Upper lobe of left lung (tissue), 6 donors: ENCODE measurements around the gene P2RY6. TPM values are rescaled to one million over a fixed set of nuclear protein-coding genes. Genes with fewer than 3 reads are reported as not detected.

Experiments
- ATAC-seq, 2 donors: fragments of 200-7000 bp; cut with Tn5 transposase; one replicate each; pipeline ENCODE4 v1.9.1; 2022; ENCODE audit warnings: mild to moderate bottlenecking in 2 of 2, moderate library complexity in 2 of 2; ENCODE audit not compliant: low FRiP score in 2 of 2
- DNase-seq, 2 donors: peaks; one replicate each; pipeline ENCODE4 v3.0.0-alpha.2; 2019 to 2020
- H3K27ac ChIP-seq, 4 donors: fragments of 200-600 bp; sonication (generic); one replicate each; pipeline ENCODE4 v1.5.1; 2016 to 2019
- H3K27me3 ChIP-seq, 4 donors: fragments of 200-600 bp; sonication (generic); one replicate each; pipeline ENCODE4 v1.5.1; 2017 to 2019
- H3K36me3 ChIP-seq, 4 donors: fragments of 200-600 bp; sonication (generic); one replicate each; pipeline ENCODE4 v1.5.1; 2016 to 2019
- H3K4me1 ChIP-seq, 4 donors: fragments of 200-600 bp; sonication (generic); one replicate each; pipeline ENCODE4 v1.5.1; 2018 to 2019
- H3K4me3 ChIP-seq, 4 donors: fragments of 200-600 bp; sonication (generic); one replicate each; pipeline ENCODE4 v1.5.1; 2017 to 2019; ENCODE audit warnings: mild to moderate bottlenecking in 2 of 4, moderate library complexity in 1 of 4
- H3K9me3 ChIP-seq, 4 donors: fragments of 200-600 bp; sonication (generic); one replicate each; pipeline ENCODE4 v1.5.1; 2018 to 2019
- EP300 ChIP-seq, 4 donors: sonication (generic); formaldehyde crosslinking; IDR thresholded peaks; one replicate each; pipeline ENCODE4 v1.5.1; 2017; ENCODE audit warnings: antibody characterized with exemption in 4 of 4, control low read depth in 2 of 4
- POLR2A ChIP-seq, 4 donors: fragments of 450-650 bp; IDR thresholded peaks; one replicate each; pipeline ENCODE4 v1.5.1; 2016 to 2017; ENCODE audit warnings: antibody characterized with exemption in 4 of 4, mild to moderate bottlenecking in 2 of 4
- POLR2AphosphoS5 ChIP-seq, 2 donors: sonication (generic); formaldehyde crosslinking; IDR thresholded peaks; one replicate each; pipeline ENCODE4 v1.5.1; 2017; ENCODE audit warnings: antibody characterized with exemption in 2 of 2
- WGBS, 2 donors: methylation state at CpG; one replicate each; pipeline ENCODE4 v1.1.5; 2017 to 2018; 5-methylcytosine and 5-hydroxymethylcytosine counted together
- total RNA-seq, 6 donors: library from RNA; depleted of rRNA in 4 of 6; stranded (reverse); fragments of >200 nt in 4 of 6; gene quantifications; one replicate each; pipeline versions ENCODE4 v1.1.0 to v1.2.1, GENCODE V29; 2016 to 2021
- TF ChIP-seq, protein P1 (sequence below), 6 experiments: fragments of 450-650 bp in 4 of 6; fragments of 200-600 bp in 2 of 6; sonication (generic) in 2 of 6; IDR thresholded peaks; one replicate each; pipeline ENCODE4 v1.5.1; 2016 to 2019; ENCODE audit warnings: antibody characterized with exemption in 6 of 6
- donor health status: DM: no; HTN: no; CAD: no; lungs with moderate emphysema.
- donor health status: DM: no; HTN: yes; CAD: no; lungs with severe emphysema.

P2RY6 gene
- total RNA-seq, 6 donors from 2014 or later: 0.30 to 5.3 (median 1.4) TPM; not detected in 1

DNA sequence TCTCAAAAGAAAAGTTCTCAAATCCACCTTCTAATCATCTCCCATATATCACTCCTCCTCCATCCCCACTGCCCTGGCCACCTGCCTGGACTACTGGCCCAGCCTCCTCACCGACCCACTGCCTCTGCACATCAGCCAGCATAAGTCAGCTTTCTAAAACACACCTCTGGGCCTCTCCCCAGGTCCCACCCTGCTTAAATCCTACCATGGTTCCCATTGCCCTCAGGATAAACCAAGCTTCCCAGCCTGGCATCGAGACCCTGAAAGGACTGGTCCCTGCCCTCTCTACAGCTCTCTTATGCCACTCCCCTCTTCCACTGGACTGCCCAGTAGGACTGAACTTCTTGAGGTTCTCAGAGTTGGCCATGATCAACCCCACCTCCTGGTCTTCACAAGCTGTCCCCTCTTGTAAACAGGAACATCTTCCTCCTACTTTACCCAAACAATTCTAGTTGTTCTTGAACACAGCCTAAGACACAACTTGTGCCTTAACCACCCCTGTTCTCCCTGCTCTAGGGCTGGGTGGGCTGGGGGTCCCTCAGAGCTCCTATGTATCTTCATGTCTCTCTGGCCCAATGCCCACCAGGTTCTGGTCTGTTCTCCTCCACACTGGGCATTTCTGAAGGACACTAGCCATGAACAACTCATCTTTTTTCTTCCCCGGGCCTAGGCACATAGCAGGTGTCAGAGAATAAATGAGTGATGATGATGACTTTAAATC is 12.6 kb upstream of the P2RY6 start:
- Histone ChIP-seq H3K4me3 (no peak overlapping the region), H3K27ac (no peak overlapping the region), H3K4me1 (peaks cover 8 to 21% (median 13%) of the 10 kb centered on the region in 4 donors), H3K27me3 (peaks cover 0 to 8% (median 3%) of the 10 kb centered on the region in 4 donors), H3K9me3 (no peaks in the 10 kb centered on the region), H3K36me3 (no peaks in the 10 kb centered on the region)
- no peak for DNase-seq
- WGBS, 2 donors: 94 to 98% methylated on average over 3 of the region's 3 CpGs
- ATAC-seq: no peak
- TF ChIP-seq POLR2A (IDR thresholded peaks at IDR 0.05) (no peak), POLR2AphosphoS5 (IDR thresholded peaks at IDR 0.05) (no peak), EP300 (IDR thresholded peaks at IDR 0.05) (no peak)
- TF ChIP-seq, protein P1, sequence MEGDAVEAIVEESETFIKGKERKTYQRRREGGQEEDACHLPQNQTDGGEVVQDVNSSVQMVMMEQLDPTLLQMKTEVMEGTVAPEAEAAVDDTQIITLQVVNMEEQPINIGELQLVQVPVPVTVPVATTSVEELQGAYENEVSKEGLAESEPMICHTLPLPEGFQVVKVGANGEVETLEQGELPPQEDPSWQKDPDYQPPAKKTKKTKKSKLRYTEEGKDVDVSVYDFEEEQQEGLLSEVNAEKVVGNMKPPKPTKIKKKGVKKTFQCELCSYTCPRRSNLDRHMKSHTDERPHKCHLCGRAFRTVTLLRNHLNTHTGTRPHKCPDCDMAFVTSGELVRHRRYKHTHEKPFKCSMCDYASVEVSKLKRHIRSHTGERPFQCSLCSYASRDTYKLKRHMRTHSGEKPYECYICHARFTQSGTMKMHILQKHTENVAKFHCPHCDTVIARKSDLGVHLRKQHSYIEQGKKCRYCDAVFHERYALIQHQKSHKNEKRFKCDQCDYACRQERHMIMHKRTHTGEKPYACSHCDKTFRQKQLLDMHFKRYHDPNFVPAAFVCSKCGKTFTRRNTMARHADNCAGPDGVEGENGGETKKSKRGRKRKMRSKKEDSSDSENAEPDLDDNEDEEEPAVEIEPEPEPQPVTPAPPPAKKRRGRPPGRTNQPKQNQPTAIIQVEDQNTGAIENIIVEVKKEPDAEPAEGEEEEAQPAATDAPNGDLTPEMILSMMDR (IDR thresholded peaks at IDR 0.05): no peak

DNA sequence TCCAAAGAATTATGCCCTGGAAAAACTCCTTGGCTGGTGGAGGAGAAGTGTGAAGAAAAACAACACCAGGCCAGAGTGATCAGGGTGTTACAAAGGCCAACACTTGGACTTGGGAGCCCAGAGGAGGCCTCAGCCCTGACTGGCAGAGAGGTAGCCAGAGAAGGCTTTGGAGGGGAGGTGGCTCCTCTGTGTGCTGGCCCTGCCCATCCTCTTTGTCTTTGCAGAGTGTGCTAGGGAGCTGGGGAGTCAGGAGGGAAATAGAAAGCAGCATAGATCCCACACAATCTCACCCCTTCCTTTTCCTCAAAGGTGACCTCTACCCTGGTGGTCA is 12.0 kb upstream of the P2RY6 start:
- Histone ChIP-seq H3K9me3 (no peaks in the 10 kb centered on the region), H3K4me1 (peaks cover 8 to 24% (median 15%) of the 10 kb centered on the region in 4 donors), H3K27ac (no peak overlapping the region), H3K4me3 (no peak overlapping the region), H3K36me3 (no peaks in the 10 kb centered on the region), H3K27me3 (peaks cover 0 to 13% (median 5%) of the 10 kb centered on the region in 4 donors)
- TF ChIP-seq, protein P1 (IDR thresholded peaks at IDR 0.05): no peak
- TF ChIP-seq EP300 (IDR thresholded peaks at IDR 0.05): no peak
- TF ChIP-seq POLR2AphosphoS5 (IDR thresholded peaks at IDR 0.05): no peak
- TF ChIP-seq POLR2A (IDR thresholded peaks at IDR 0.05): no peak
- ATAC-seq (no peak), DNase-seq (no peak)

DNA sequence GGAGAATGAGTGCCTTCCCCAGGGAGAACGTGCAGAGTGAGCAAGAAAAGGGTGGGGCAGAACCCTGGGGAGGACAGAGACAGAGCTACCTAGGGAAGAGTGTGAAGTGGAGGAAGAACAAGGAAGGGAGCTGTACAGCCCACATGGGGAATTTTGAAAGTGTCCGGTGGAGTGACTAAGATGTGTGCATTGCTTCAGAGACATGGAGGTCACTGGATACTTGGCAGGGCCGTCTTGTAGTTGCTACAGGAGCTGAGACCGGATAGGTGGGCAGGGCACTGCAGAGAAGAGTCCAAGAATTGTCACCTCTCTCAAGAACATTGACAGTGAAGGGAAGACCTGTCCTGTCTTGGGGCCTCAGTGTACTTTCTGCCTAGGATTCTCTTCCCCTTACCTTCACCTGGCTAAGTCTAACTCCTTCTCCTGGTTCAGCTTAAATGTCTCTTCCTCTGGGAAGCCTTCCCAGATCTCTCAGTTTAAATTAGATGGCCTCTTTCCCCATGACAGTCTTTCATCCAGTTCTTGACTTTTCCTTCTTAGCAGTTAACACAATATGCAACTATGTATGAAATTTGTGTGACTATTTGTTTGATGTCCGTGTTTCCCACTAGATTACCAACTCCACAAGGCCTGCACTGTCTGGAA is 9.2 kb upstream of the P2RY6 start:
- TF ChIP-seq EP300 (IDR thresholded peaks at IDR 0.05) (no peak), POLR2A (IDR thresholded peaks at IDR 0.05) (no peak), POLR2AphosphoS5 (IDR thresholded peaks at IDR 0.05) (no peak)
- TF ChIP-seq, protein P1 (IDR thresholded peaks at IDR 0.05): no peak
- Histone ChIP-seq H3K4me3 (no peak overlapping the region), H3K9me3 (no peaks in the 10 kb centered on the region), H3K4me1 (peaks cover 6 to 18% (median 10%) of the 10 kb centered on the region in 4 donors), H3K27me3 (peaks cover 0 to 13% (median 5%) of the 10 kb centered on the region in 4 donors), H3K27ac (no peak overlapping the region), H3K36me3 (no peaks in the 10 kb centered on the region)
- DNase-seq (no peak), ATAC-seq (no peak)
- WGBS, 2 donors: 56 to 72% methylated on average over 5 of the region's 5 CpGs

DNA sequence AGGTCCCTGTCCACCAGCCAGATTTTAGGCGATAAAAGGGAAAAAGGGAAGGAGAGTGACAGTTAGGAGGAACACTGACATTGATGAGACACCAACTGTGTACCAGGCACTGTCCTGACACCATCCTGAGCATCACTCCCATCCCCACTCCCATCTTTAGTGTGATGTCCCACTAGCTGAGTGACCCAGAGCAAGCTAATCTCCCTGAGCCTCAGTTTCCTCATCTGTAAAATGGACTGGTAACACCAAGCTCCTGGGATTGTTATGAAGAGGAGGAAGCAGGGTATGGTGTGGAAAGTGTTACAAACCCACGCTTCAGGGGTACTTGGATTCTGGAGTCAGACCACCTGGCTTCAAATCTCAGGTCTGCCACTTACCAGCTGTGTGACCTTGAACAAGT is 8.5 kb upstream of the P2RY6 start:
- WGBS, 2 donors: 80 to 93% methylated on average over 2 of the region's 2 CpGs
- Histone ChIP-seq H3K4me1 (peaks cover 4 to 12% (median 7%) of the 10 kb centered on the region in 4 donors), H3K9me3 (no peaks in the 10 kb centered on the region), H3K27ac (no peak overlapping the region), H3K4me3 (no peak overlapping the region), H3K36me3 (no peaks in the 10 kb centered on the region), H3K27me3 (peaks cover 0 to 13% (median 5%) of the 10 kb centered on the region in 4 donors)
- ATAC-seq: no peak
- no peak for DNase-seq
- TF ChIP-seq POLR2AphosphoS5 (IDR thresholded peaks at IDR 0.05) (no peak), POLR2A (IDR thresholded peaks at IDR 0.05) (no peak), EP300 (IDR thresholded peaks at IDR 0.05) (no peak)
- TF ChIP-seq, protein P1 (IDR thresholded peaks at IDR 0.05): no peak
